Keratinocyte (primary cell): ENCODE results near the gene PAX8. TPM values are rescaled to one million over a fixed set of nuclear protein-coding genes. Genes with fewer than 3 reads are reported as not detected.

Experiments used
- DNase-seq: peaks from one replicate; pipeline ENCODE4 v3.0.0-alpha.2; 2011; ENCODE audit warnings: low read depth, missing footprints, low spot score
- FAIRE-seq: peaks from 2 replicates; lab custom pipeline; 2011; peaks lifted over from hg19 to GRCh38; lab: Jason Lieb, UNC
- H2AFZ ChIP-seq: 2 replicates; pipeline ENCODE4 v1.6.0; 2012; ENCODE audit warnings: low read length, control low read depth, inconsistent platforms; ENCODE audit not compliant: control insufficient read depth
- H3K27ac ChIP-seq: 2 replicates; pipeline ENCODE4 v1.5.1; 2011; ENCODE audit warnings: low read length; ENCODE audit not compliant: control insufficient read depth, insufficient read depth
- H3K27me3 ChIP-seq: 3 replicates; pipeline ENCODE4 v1.6.0; 2011; ENCODE audit warnings: low read length; ENCODE audit not compliant: control insufficient read depth, insufficient read depth; ENCODE audit errors: extremely low read depth
- H3K36me3 ChIP-seq, 2 experiments: 2 replicates in 1 of 2; 3 replicates in 1 of 2; pipeline ENCODE4 v1.5.1; 2011; ENCODE audit warnings: low read length in 2 of 2, mild to moderate bottlenecking in 1 of 2; ENCODE audit not compliant: control insufficient read depth in 2 of 2, insufficient read depth in 2 of 2; ENCODE audit errors: extremely low read depth in 1 of 2
- H3K4me1 ChIP-seq: 3 replicates; pipeline ENCODE4 v1.5.1; 2011; ENCODE audit warnings: low read length; ENCODE audit not compliant: control insufficient read depth, insufficient read depth; ENCODE audit errors: extremely low read depth
- H3K4me2 ChIP-seq: 3 replicates; pipeline ENCODE4 v1.6.0; 2011; ENCODE audit warnings: low read depth, low read length; ENCODE audit not compliant: control insufficient read depth, insufficient read depth; ENCODE audit errors: extremely low read depth
- H3K4me3 ChIP-seq, 3 experiments: fragments of 200-600 bp in 1 of 3; sonication (generic) in 1 of 3; 2 replicates in 2 of 3; 3 replicates in 1 of 3; pipeline ENCODE4 v1.5.1; 2011 to 2016; ENCODE audit warnings: low read length in 3 of 3, mild to moderate bottlenecking in 3 of 3, control low read depth in 2 of 3, inconsistent platforms in 1 of 3, low read depth in 1 of 3, mixed read lengths in 1 of 3, mixed run types in 1 of 3, moderate library complexity in 1 of 3; ENCODE audit not compliant: control insufficient read depth in 2 of 3, insufficient read depth in 2 of 3; ENCODE audit errors: extremely low read depth in 1 of 3
- H3K79me2 ChIP-seq: 2 replicates; pipeline ENCODE4 v1.6.0; 2012; ENCODE audit warnings: low read length; ENCODE audit not compliant: control insufficient read depth, insufficient read depth
- H3K9ac ChIP-seq: 3 replicates; pipeline ENCODE4 v1.6.0; 2011; ENCODE audit warnings: low read length; ENCODE audit not compliant: control insufficient read depth, insufficient read depth; ENCODE audit errors: extremely low read depth
- H3K9me1 ChIP-seq: 3 replicates; pipeline ENCODE4 v1.6.0; 2011; ENCODE audit warnings: low read length; ENCODE audit not compliant: control insufficient read depth, insufficient read depth; ENCODE audit errors: extremely low read depth
- H3K9me3 ChIP-seq: 2 replicates; pipeline ENCODE4 v1.5.1; 2012; ENCODE audit warnings: low read depth, low read length; ENCODE audit not compliant: control insufficient read depth
- H4K20me1 ChIP-seq: 3 replicates; pipeline ENCODE4 v1.6.0; 2011; ENCODE audit warnings: low read length; ENCODE audit not compliant: control insufficient read depth, insufficient read depth; ENCODE audit errors: extremely low read depth
- EZH2 ChIP-seq: IDR thresholded peaks from one replicate; pipeline ENCODE4 v1.6.1; 2012; ENCODE audit warnings: inconsistent platforms, mild to moderate bottlenecking, low read length, moderate library complexity
- dilution Hi-C: fragments of 300-500 bp; cut with MboI; formaldehyde crosslinking; loops from one replicate; pipeline ENCODE4 v1.7.0; 2020; ENCODE audit warnings: low sequenced_read_pairs; ENCODE audit not compliant: extremely low pct_ligation_motif_present
- polyA plus RNA-seq, 5 experiments: library from polyadenylated mRNA; depleted of rRNA in 3 of 5; stranded (reverse) in 3 of 5; stranded (forward) in 1 of 5; unstranded in 1 of 5; fragments of >200 nt; gene quantifications; 1 replicate in 1 of 5; 2 replicates in 3 of 5; 3 replicates in 1 of 5; pipeline versions ENCODE4 v1.2.1 to v1.2.3, GENCODE V29; 2011 to 2012; ENCODE audit warnings: missing spikeins in 2 of 5, low read depth in 1 of 5, low replicate concordance in 1 of 5
- TF ChIP-seq, protein P1 (sequence below), 3 experiments: IDR thresholded peaks in 1 of 3; conservative IDR thresholded peaks in 1 of 3; optimal IDR thresholded peaks in 1 of 3; 2 replicates in 2 of 3; 3 replicates in 1 of 3; pipeline versions ENCODE3 to v1.5.1; 2011; ENCODE audit warnings: low read length in 3 of 3, mild to moderate bottlenecking in 3 of 3, moderate library complexity in 2 of 3, control low read depth in 1 of 3, inconsistent platforms in 1 of 3; ENCODE audit not compliant: insufficient read depth in 2 of 3; ENCODE audit errors: extremely low read depth in 1 of 3

PAX8 gene
- polyA plus RNA-seq, 1 donor (not counting 4 experiments of a cell fraction or from before 2014, with no cell fraction given): 3.4 TPM

DNA sequence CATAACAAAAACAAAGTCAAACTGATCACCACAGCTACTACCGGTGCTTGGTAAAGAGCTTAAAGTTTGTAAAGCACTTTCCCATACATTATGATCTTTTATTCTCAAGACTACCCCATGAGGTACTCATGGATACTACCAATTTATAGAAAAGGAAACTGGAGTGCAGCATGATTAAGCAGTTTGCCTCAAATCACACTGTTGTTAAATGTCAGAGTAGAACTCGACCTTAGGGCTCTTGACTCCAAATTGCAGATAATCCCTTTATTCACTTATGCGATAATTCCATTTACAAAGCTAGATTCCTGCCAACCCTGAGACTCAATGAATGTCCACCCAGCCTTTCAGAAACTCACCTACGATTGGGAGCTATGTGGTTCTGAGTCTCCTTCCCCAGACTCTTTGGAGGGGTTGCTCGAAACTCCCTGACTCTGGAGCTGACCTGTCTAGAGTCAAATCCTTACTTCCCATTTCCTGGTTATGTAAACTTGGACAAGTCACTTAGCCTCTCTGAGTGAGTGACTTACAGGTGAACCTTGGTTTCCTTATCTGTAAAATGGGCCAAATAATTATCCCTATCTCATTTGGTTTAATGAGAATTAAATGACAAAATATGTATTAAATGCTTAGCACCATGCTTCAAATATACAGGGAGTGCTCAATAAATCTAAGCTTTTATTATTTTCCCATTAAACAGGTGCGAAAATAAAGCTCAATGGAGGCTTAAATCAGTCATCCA is 57.6 kb downstream of the PAX8 start:
- Histone ChIP-seq H3K4me1 (peaks cover 18% of the 10 kb centered on the region), H3K4me2 (no peak overlapping the region), H3K79me2 (no peaks in the 10 kb centered on the region), H3K27me3 (no peaks in the 10 kb centered on the region), H3K27ac (no peak overlapping the region), H3K36me3 (peaks cover 0 to 1% of the 10 kb centered on the region in 2 experiments), H3K4me3 (no peak overlapping the region), H3K9me3 (no peaks in the 10 kb centered on the region), H4K20me1 (no peaks in the 10 kb centered on the region), H3K9me1 (no peaks in the 10 kb centered on the region), H3K9ac (no peak overlapping the region), H2AFZ (no peak overlapping the region)
- FAIRE-seq: peak; percentile 32
- TF ChIP-seq EZH2: no peak
- TF ChIP-seq, protein P1, sequence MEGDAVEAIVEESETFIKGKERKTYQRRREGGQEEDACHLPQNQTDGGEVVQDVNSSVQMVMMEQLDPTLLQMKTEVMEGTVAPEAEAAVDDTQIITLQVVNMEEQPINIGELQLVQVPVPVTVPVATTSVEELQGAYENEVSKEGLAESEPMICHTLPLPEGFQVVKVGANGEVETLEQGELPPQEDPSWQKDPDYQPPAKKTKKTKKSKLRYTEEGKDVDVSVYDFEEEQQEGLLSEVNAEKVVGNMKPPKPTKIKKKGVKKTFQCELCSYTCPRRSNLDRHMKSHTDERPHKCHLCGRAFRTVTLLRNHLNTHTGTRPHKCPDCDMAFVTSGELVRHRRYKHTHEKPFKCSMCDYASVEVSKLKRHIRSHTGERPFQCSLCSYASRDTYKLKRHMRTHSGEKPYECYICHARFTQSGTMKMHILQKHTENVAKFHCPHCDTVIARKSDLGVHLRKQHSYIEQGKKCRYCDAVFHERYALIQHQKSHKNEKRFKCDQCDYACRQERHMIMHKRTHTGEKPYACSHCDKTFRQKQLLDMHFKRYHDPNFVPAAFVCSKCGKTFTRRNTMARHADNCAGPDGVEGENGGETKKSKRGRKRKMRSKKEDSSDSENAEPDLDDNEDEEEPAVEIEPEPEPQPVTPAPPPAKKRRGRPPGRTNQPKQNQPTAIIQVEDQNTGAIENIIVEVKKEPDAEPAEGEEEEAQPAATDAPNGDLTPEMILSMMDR (optimal IDR thresholded peaks at IDR 0.05 in 1 of 3, IDR thresholded peaks at IDR 0.05 in 1 of 3, conservative IDR thresholded peaks at IDR 0.05 in 1 of 3; ENCODE audit: extremely low read depth in 1 of 3, insufficient read depth in 2 of 3, low read length in 3 of 3): no peak
- dilution Hi-C loops: no loop called here
- no peak for DNase-seq

DNA sequence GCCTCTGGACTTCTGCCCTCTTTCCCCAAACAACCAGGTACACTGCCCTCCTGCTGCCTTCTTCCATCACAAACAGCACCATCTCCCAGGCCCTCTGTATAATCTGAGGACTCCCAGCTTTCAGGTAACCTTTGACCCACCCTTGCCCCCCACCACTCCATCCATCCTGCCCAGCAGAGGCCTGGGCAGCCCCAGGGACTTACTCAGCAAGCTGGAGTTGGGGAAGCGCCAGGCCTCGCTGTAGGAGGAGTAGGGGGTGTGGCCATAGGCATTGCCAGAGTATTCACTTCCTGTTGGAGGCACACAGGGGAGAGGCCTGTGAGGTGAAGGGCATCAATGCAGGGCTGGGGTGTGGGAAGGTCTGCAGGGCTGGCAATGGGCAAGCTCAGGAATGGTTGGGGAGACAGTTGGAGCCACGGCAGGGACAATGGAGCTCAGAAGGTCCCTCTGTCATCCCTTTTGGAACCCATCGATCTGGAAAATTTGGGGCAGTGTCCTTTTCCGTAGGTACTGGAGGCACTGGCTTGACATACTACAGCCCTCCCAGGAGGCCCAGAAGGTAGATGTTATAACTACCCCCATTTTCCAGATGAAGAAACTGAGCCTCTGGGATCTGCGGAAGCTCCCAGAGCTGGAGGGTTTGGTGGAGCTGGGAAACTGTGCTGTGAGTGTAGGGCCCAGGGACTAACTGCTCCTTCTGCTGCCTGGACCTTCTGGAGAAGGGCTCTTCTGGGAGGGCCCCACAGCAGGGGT is 58.7 kb downstream of the PAX8 start:
- H3K79me2 ChIP-seq: no peaks in the 10 kb centered on the region
- no peak overlapping the region for H3K4me3 ChIP-seq
- H3K9ac ChIP-seq: no peak overlapping the region
- TF ChIP-seq EZH2: no peak
- TF ChIP-seq, protein P1 (optimal IDR thresholded peaks at IDR 0.05 in 1 of 3, IDR thresholded peaks at IDR 0.05 in 1 of 3, conservative IDR thresholded peaks at IDR 0.05 in 1 of 3; ENCODE audit: extremely low read depth in 1 of 3, insufficient read depth in 2 of 3, low read length in 3 of 3): no peak
- peak overlapping the region; percentile 66 for H2AFZ ChIP-seq
- peaks cover 18% of the 10 kb centered on the region for H3K4me1 ChIP-seq
- H3K9me3 ChIP-seq: no peaks in the 10 kb centered on the region
- no peak overlapping the region for H3K27ac ChIP-seq
- peaks cover 0 to 1% of the 10 kb centered on the region in 2 experiments for H3K36me3 ChIP-seq
- DNase-seq: no peak
- H4K20me1 ChIP-seq: no peaks in the 10 kb centered on the region
- no peaks in the 10 kb centered on the region for H3K9me1 ChIP-seq
- dilution Hi-C loops: no loop called here
- H3K27me3 ChIP-seq: no peaks in the 10 kb centered on the region
- H3K4me2 ChIP-seq: no peak overlapping the region
- FAIRE-seq: peak; percentile 80
